D721Med (cell line): Measurements from ENCODE around the gene DPAGT1.
A peak's percentile ranks its signal among the peaks of the same experiment; 100 is the strongest.
"Not testable (repeated sequence)": the region's sequence is repeated elsewhere in the genome, so short reads cannot be mapped to it uniquely, and the experiment has no call there.

Experiments
- DNase-seq: peaks from one replicate; pipeline ENCODE4 v3.0.0; 2011; ENCODE audit warnings: low spot score; ENCODE audit not compliant: insufficient read length
- FAIRE-seq: peaks from 2 replicates; lab custom pipeline; 2011; peaks lifted over from hg19 to GRCh38; lab: Jason Lieb, UNC
- CTCF ChIP-seq: IDR thresholded peaks from 2 replicates; pipeline ENCODE4 v1.5.1; 2012; ENCODE audit warnings: mild to moderate bottlenecking, control low read depth; ENCODE audit not compliant: insufficient read depth; ENCODE audit errors: missing control alignments

Gene DPAGT1

GRCh38 chr11:119144825-119145486 lies 43.3 kb upstream of the DPAGT1 start:
- TF ChIP-seq CTCF = peak; percentile 35
- peak; percentile 70 for DNase-seq
- peak; percentile 94 for FAIRE-seq

- not testable (repeated sequence) for DNase-seq, FAIRE-seq
Observed at GRCh38 chr11:119139276-119139675, 37.6 kb upstream of the DPAGT1 start.

- DNase-seq = no peak
- peak; percentile 22 for TF ChIP-seq CTCF
- FAIRE-seq = no peak
Observed at GRCh38 chr11:119134389-119134978, 32.8 kb upstream of the DPAGT1 start.

DNA sequence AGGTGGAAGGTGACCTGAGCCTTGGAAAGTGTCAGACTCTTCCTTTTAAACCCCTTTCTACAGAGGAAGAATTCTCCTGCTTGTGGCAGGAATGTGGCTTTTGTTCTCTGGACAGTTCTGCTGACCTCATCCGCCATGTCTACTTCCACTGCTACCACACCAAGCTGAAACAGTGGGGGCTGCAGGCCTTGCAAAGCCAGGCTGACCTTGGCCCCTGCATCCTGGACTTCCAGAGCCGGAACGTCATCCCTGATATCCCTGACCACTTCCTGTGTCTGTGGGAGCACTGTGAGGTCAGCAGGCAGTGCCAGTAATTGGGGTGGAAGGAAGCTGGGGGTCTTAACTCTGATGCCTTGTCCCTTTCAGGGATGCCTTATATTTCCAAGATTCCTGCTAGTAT lies 29.0 kb upstream of the DPAGT1 start:
- DNase-seq (no peak), FAIRE-seq (no peak)
- TF ChIP-seq CTCF = no peak

DNA sequence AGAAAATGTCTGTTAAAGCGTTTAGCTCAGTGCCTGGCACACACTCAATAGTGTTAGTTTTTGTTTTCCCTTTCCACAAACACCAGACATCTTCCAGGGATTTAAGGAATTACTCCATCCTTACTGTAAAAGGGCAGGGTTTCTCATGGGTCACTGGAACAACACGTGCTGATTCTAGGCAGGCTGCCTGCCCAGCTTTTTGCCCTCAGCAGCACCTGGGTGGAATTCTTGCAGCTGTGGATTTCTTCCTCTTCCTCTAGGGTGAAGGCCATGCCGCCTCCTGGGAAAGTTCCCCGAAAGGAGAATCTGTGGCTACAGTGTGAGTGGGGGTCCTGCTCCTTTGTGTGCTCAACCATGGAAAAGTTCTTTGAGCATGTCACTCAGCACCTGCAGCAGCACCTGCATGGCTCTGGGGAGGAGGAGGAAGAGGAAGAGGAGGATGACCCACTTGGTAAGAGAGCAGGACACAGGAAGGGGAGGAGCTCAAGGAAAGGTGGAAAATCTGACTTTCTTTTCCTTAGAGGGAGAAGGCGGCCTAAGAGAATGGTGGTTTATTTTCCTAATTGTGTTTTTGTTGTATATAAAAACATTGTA lies 25.1 kb upstream of the DPAGT1 start:
- FAIRE-seq = no peak
- DNase-seq = no peak
- TF ChIP-seq CTCF = no peak

- DNase-seq (no peak), FAIRE-seq (no peak)
- TF ChIP-seq CTCF = no peak
Observed at GRCh38 chr11:119125821-119126220, 24.2 kb upstream of the DPAGT1 start.

- no peak for TF ChIP-seq CTCF
- FAIRE-seq = no peak
- no peak for DNase-seq
Observed at GRCh38 chr11:119121811-119122124, 20.1 kb upstream of the DPAGT1 start.
